GM12878 (cell line): ENCODE data around the gene HESX1. TPM values are rescaled to one million over a fixed set of nuclear protein-coding genes. Genes with fewer than 3 reads are reported as not detected.

ENCODE experiments used
- ATAC-seq: fragments of 200-7000 bp; cut with Tn5 transposase; 3 replicates; pipeline ENCODE4 v1.9.1; 2020; ENCODE audit warnings: mild to moderate bottlenecking, moderate library complexity
- BruUV-seq: library from RNA; stranded (reverse); fragments of 400-500 nt; replicated peaks from 2 replicates; lab custom pipeline; 2021; lab: Mats Ljungman, UMichigan
- CTCF ChIA-PET: fragments of 300-600 bp; sonication (Branson Sonifier 250); formaldehyde crosslinking; extraction: SDS; loops from one replicate; lab custom pipeline; 2021; ENCODE audit warnings: inconsistent platforms; lab: Yijun Ruan, JAX
- POLR2A ChIA-PET: fragments of 350-600 bp; formaldehyde crosslinking; extraction: SDS; loops from one replicate; lab custom pipeline; 2021; ENCODE audit warnings: inconsistent platforms; lab: Charles Lee
- RAD21 ChIA-PET: fragments of 300-600 bp; sonication (Branson Sonifier 250); formaldehyde crosslinking; loops from one replicate; lab custom pipeline; 2023; ENCODE audit warnings: antibody characterized with exemption; ENCODE audit not compliant: unreplicated experiment; lab: Charles Lee
- SMC1A ChIA-PET: fragments of 300-600 bp; sonication (Branson Sonifier 250); formaldehyde crosslinking; loops from one replicate; lab custom pipeline; 2023; ENCODE audit not compliant: unreplicated experiment, uncharacterized antibody; lab: Charles Lee
- DNase-seq: peaks from one replicate; pipeline ENCODE4 v3.0.0-alpha.2; 2011; ENCODE audit warnings: low read depth, low spot score
- FAIRE-seq: peaks from 3 replicates; lab custom pipeline; 2011; peaks lifted over from hg19 to GRCh38; lab: Jason Lieb, UNC
- H2AFZ ChIP-seq: 2 replicates; pipeline ENCODE4 v1.6.0; 2011; ENCODE audit warnings: low read depth, low read length, control low read depth; ENCODE audit not compliant: control insufficient read depth
- H3K27ac ChIP-seq: 2 replicates; pipeline ENCODE4 v1.5.1; 2011; ENCODE audit warnings: control low read depth; ENCODE audit not compliant: control insufficient read depth, insufficient read depth
- H3K27me3 ChIP-seq, 2 experiments: replicated peaks in 1 of 2; 2 replicates each; pipeline versions ENCODE4 v1.6.0 to v1.6.1; 2011; ENCODE audit warnings: low read length in 1 of 2; ENCODE audit not compliant: control insufficient read depth in 2 of 2, insufficient read depth in 2 of 2
- H3K36me3 ChIP-seq, 2 experiments: 2 replicates each; pipeline ENCODE4 v1.5.1; 2011; ENCODE audit warnings: low read length in 1 of 2; ENCODE audit not compliant: control insufficient read depth in 2 of 2, insufficient read depth in 2 of 2
- H3K4me1 ChIP-seq: 2 replicates; pipeline ENCODE4 v1.6.1; 2011; ENCODE audit warnings: mild to moderate bottlenecking, low read length, moderate library complexity, mixed read lengths; ENCODE audit not compliant: control insufficient read depth, insufficient read depth
- H3K4me2 ChIP-seq: 2 replicates; pipeline ENCODE4 v1.6.0; 2011; ENCODE audit warnings: control low read depth; ENCODE audit not compliant: control insufficient read depth, insufficient read depth
- H3K4me3 ChIP-seq: fragments of 200-600 bp; sonication (generic); 2 replicates; pipeline ENCODE4 v1.5.1; 2016
- H3K79me2 ChIP-seq: 2 replicates; pipeline ENCODE4 v1.6.0; 2011; ENCODE audit warnings: low read length; ENCODE audit not compliant: control insufficient read depth, insufficient read depth
- H3K9ac ChIP-seq: 2 replicates; pipeline ENCODE4 v1.8.0; 2011; ENCODE audit warnings: low read length, control low read depth, mixed read lengths; ENCODE audit not compliant: control insufficient read depth, insufficient read depth
- H3K9me3 ChIP-seq: replicated peaks from 3 replicates; pipeline ENCODE4 v1.5.1; 2011; ENCODE audit warnings: mild to moderate bottlenecking, low read length; ENCODE audit not compliant: control insufficient read depth, insufficient read depth
- H4K20me1 ChIP-seq: 2 replicates; pipeline ENCODE4 v1.6.0; 2011; ENCODE audit not compliant: control insufficient read depth, insufficient read depth
- BHLHE40 ChIP-seq, 2 experiments: fragments of 450-650 bp in 1 of 2; IDR thresholded peaks; 2 replicates each; pipeline ENCODE4 v1.6.1; 2011 to 2017; ENCODE audit warnings: low read depth in 2 of 2, borderline replicate concordance in 1 of 2, improper control_type of control experiment in 1 of 2, low read length in 1 of 2, mild to moderate bottlenecking in 1 of 2
- CBFB ChIP-seq: IDR thresholded peaks from 2 replicates; pipeline ENCODE4 v1.6.1; 2016; ENCODE audit warnings: antibody characterized with exemption, low read depth
- ZBTB33 ChIP-seq: fragments of 450-650 bp; IDR thresholded peaks from 2 replicates; pipeline ENCODE4 v1.6.1; 2017; ENCODE audit warnings: mild to moderate bottlenecking
- WGBS: methylation state at CpG from one replicate; pipeline ENCODE4 v1.1.6; 2016; ENCODE audit warnings: low lambda C conversion rate; ENCODE audit not compliant: insufficient replicate concordance, insufficient coverage; ENCODE audit errors: missing lambda C conversion rate; 5-methylcytosine and 5-hydroxymethylcytosine counted together
- in situ Hi-C: fragments of 300-500 bp; cut with MboI; formaldehyde crosslinking; loops from 9 replicates; pipeline ENCODE4 v1.14.3; 2018; ENCODE audit warnings: mixed read lengths
- intact Hi-C: fragments of 100-400 bp; cut with micrococcal nuclease; formaldehyde crosslinking; loops from one replicate; pipeline ENCODE4 v1.14.2; 2022; ENCODE audit not compliant: unreplicated experiment
- polyA plus RNA-seq, 11 experiments: library from polyadenylated mRNA; depleted of rRNA in 4 of 11; unstranded in 6 of 11; stranded (reverse) in 5 of 11; fragments of >200 nt; fragmentation: Nextera tagmentation in 4 of 11; fragmentation: Illumina TruSeq in 1 of 11; extraction: Ambion mirVana in 4 of 11; extraction: Trizol in 1 of 11; gene quantifications; 1 replicate in 1 of 11; 2 replicates in 10 of 11; pipeline versions ENCODE4 v1.2.1 to v1.2.3, GENCODE V29; 2011 to 2016; ENCODE audit warnings: inconsistent platforms in 2 of 11, missing spikeins in 2 of 11, low read depth in 1 of 11
- total RNA-seq, 4 experiments: library from RNA; depleted of rRNA in 3 of 4; stranded (reverse); fragments of >200 nt in 3 of 4; fragmentation: Illumina TruSeq in 1 of 4; extraction: Trizol in 1 of 4; gene quantifications; 2 replicates each; pipeline versions ENCODE4 v1.2.1 to v1.2.3, GENCODE V29; 2013 to 2021

HESX1 gene
- total and polyA plus RNA-seq, 10 of the 15 experiments (the other 5 are each of a cell fraction or from before 2014, with no cell fraction given) = 2.5 to 5.9 (median 4.3) TPM

GRCh38 chr3:57227204-57227929 is 27.6 kb upstream of the HESX1 start, which contains the start of gene APPL1 (continued):
- peak; percentile 83 to 93; a peak in 3 of 4 replicates for TF ChIP-seq BHLHE40 (IDR thresholded peaks at IDR 0.05; ENCODE audit: borderline replicate concordance in 1 of 2, low read depth in 2 of 2, low read length in 1 of 2)

GRCh38 chr3:57226176-57226575 is 26.4 kb upstream of the HESX1 start:
- in situ Hi-C loops = no loop called here
- DNase-seq (no peak), ATAC-seq (no peak), FAIRE-seq (no peak)
- peak overlapping the region; percentile 51; the same call in 1 of the 2 replicates for H3K27ac ChIP-seq
- peak overlapping the region; percentile 60; the same call in 1 of the 2 replicates for H2AFZ ChIP-seq
- TF ChIP-seq ZBTB33 = peak; percentile 31; the same call in 1 of the 2 replicates
- TF ChIP-seq CBFB = no peak
- peak overlapping the region; percentile 69; the same call in 1 of the 2 replicates for H3K4me2 ChIP-seq
- CTCF ChIA-PET = interaction anchor here (0.8 to 1.7 kb wide), 2 partner anchors 9 to 46 kb away, joined by 3 to 7 read pairs; no protein-coding TSS in a partner anchor
- intact Hi-C loops = no loop called here
- no peaks in the 10 kb centered on the region for H4K20me1 ChIP-seq
- H3K4me3 ChIP-seq = no peak overlapping the region
- H3K27me3 ChIP-seq = no peaks in the 10 kb centered on the region
- peaks cover 36% of the 10 kb centered on the region for H3K79me2 ChIP-seq
- 80% methylated on average over 2 of the region's 2 CpGs for WGBS
- POLR2A ChIA-PET = interaction anchor here (0.5 to 2.2 kb wide), 5 partner anchors 8 to 500 kb away, joined by 3 to 10 read pairs (median 4); no protein-coding TSS in a partner anchor
- no peaks in the 10 kb centered on the region for H3K9me3 ChIP-seq
- no peak overlapping the region for H3K9ac ChIP-seq
- SMC1A ChIA-PET = interaction anchor here (0.9 to 1.5 kb wide), 8 partner anchors 16 to 537 kb away, joined by 3 to 7 read pairs (median 3); partner anchors contain the start of gene HESX1
- RAD21 ChIA-PET = interaction anchor here (0.9 to 1.6 kb wide), 3 partner anchors 30 to 237 kb away, joined by 3 to 5 read pairs (median 3); no protein-coding TSS in a partner anchor
- no TSS peak for BruUV-seq
- H3K4me1 ChIP-seq = peaks cover 17% of the 10 kb centered on the region
- no peaks in the 10 kb centered on the region for H3K36me3 ChIP-seq
